HG02885 (cell line): ENCODE measurements around the gene SYNE2.

ENCODE experiments used
- ATAC-seq: cut with Tn5 transposase; IDR thresholded peaks from one replicate; pipeline ENCODE4 v1.9.1; 2021; ENCODE audit warnings: mild to moderate bottlenecking; ENCODE audit not compliant: unreplicated experiment, poor library complexity

Gene SYNE2

GRCh38 chr14:64233531-64234190, 380.9 kb downstream of the SYNE2 start:
- ATAC-seq = no peak

DNA sequence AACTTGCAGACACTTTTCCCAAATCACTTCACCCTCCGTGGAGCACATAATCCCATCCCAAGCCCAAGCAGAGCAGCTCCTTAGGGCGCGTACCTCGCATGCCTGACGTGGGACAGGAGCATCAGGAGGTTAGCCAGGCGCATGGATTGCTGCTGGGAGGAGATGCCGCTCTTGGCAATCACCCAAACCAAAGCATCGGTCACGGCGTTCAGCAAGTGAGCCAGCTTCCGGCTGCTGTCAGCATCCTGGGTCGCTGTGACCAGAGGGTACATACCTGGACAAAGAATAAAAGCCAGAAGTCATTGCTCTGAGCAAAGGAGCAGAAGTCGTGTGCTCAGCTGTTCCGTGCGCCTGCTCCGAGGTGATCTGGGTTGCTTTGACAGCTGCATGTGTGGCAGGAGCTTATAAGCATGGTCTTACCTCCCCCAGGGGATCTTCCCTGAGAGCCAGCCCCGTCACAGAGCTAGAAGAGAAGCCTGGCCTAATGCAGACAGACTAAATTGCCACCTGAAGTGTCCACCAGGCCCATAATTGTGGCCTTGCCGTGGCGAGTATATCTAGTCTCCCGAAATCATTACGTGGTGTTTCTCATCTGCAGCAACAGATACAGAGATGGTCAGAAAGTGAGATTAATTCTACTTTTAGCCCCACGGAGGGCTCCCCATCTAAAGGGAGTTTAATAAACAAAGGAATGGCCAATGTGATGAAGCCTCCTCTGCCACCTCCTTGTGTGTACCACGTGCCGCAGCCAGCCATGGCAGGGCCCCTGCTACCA, 382.3 kb downstream of the SYNE2 start:
- ATAC-seq = peak; percentile 6

- peak; percentile 71 for ATAC-seq
Measured at GRCh38 chr14:64235652-64236640, 383.1 kb downstream of the SYNE2 start.

DNA sequence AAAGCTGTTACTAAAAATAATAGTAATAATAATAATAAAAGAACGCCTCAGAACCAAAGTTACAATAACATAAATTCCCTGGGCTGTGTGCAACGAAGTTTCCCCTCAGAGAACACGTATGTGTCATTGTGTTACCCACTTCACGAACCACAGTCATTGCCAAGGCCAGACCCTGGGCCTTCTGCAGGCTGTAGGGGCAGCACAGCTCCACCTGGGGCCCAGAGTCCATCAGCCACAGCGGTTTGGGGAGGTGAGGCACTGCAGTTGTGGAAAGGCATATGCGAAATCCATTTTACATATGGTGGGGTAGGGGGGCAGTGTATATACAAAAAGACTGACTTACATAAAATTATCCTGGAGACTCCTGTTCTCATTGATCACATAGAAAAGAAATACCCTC, 385.2 kb downstream of the SYNE2 start:
- no peak for ATAC-seq

GRCh38 chr14:64238631-64239030, 385.8 kb downstream of the SYNE2 start:
- ATAC-seq = no peak

- no peak for ATAC-seq
Measured at GRCh38 chr14:64244279-64244678, 391.5 kb downstream of the SYNE2 start.

GRCh38 chr14:64245491-64245890, 392.7 kb downstream of the SYNE2 start:
- no peak for ATAC-seq

GRCh38 chr14:64246688-64247087, 393.9 kb downstream of the SYNE2 start:
- ATAC-seq = no peak

- no peak for ATAC-seq
Measured at GRCh38 chr14:64247195-64247594, 394.4 kb downstream of the SYNE2 start.

DNA sequence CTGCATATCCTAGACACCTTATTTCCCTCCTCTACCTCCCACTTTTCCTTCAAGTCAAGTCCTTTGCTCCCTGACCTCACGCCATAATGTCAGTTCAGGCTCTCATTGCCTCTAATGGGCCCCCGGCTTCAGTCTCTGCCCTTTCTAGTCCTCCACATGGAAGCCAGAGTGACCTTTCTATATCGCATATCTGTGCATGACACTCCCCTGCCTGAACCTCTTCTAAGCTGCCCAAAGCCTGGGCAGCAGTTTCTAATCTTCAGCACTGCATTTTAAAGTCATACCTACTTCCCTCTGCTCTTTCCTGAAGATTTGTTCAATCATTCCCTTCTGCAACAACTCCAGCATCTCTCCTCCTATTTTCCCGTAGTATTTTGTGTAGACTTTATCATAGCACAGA, 395.9 kb downstream of the SYNE2 start:
- ATAC-seq = no peak

DNA sequence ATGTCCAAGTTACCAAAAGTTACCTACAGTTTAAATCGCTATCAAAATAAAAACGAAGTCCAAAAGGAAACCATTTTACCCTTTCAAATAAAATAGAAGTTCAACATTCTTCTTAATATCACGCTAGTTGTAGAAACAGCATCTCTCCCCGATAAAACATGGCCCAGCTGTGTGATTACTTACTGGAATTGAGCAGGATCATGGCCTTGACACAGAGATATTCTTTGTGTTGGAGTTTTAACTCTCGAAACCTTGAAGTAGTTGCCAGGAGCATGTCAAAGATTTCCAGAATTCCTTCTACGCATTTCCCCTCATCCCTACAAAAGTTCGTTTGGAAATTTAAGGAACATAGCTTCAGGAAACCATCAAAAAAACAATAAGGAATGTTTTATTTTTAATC, 396.6 kb downstream of the SYNE2 start:
- ATAC-seq = no peak

GRCh38 chr14:64253672-64254071, 400.9 kb downstream of the SYNE2 start:
- ATAC-seq = no peak

DNA sequence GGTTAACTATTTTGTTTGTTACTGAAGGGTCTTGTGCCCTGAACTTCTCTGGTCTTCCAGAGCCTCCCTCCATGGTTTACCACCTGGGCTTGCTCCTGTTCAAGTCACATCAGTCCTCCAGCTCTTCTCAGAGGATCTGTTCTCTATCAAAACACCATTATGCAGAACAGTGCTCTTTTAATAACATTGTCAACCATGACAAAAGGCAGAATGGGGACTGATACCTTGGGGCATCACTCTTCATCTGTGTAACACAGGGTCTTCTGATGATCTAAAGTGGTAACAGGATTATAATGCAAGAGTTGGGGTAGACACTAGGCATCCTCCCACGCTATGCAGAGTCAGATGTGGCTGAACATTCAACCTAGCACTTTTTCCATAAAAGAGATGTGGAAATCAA, 403.0 kb downstream of the SYNE2 start:
- no peak for ATAC-seq

DNA sequence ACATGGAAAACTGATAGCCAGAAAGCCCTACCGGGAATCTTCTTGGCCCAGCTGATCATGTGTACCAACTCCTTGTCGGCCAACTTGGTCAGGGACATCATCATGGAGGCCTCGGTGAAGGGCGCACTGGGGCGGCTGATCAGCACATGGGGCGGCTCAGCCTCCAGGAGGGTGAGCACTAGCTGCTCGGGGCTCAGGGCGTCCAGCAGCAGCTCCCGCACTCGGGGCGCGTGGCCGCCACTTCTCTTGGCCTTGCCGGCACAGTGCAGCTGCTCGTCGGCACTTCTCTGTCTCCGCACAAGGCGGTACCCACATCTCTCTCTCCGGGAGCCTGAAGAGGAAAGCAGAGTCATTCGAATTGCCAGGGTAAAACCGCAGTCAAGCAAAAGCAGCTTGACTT, 407.6 kb downstream of the SYNE2 start:
- no peak for ATAC-seq

DNA sequence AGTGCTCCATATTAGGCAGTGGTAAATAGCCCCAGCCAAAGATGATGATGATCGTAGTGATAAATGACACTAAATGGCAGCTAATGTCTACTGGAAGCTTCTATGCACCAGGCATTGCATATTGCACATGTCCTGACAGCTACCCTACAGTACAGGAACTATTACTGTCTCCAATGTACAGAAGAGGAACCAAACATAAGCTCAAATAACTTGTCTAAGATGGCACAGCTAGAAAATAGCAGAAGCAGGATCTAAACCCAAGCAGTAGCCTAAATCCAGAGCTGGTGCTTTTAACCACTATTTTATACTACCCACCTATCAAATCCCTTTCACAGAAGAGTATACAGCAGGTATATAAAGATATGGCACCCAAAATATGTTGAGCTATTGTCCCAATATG, 412.4 kb downstream of the SYNE2 start:
- no peak for ATAC-seq

DNA sequence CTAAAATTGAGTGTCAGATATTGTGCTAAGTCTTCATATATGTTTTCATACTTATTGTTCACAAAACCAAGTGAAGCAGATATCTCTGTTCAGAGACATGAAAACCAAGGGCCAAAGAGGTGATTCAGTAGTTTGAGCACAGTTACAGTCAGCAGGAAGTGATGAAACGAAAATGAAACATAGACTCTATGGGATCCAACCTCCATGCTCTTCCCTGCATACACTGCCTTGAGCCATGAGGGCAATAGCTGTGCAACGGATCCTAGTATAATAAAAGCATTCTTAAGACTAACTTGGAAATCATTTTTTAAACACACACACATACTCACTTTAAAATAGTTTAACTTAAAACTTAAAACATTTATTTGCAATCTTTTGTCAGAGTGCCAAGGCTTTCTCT, 413.4 kb downstream of the SYNE2 start:
- no peak for ATAC-seq

DNA sequence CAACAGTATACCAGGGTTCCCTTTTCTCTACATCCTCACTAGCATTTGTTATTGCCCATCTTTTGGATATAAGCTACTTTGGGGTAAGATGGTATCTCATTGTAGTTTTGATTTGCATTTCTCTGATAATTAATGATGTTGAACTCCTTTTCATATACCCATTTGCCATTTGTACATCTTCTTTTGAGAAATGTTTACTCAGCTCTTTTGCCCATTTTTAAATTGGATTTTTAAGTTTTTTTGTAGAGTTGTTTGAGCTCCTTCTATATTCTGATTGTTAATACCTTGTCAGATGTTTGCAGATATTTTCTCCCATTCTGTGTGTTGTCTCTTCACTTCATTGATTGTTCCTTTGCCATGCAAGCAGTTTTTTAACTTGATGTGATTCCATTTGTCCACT, 419.2 kb downstream of the SYNE2 start:
- ATAC-seq = no peak
